KOPT-K1 (cell line): ENCODE measurements around the gene HACL1.

ENCODE experiments used
- H3K27ac ChIP-seq: fragments of 200-600 bp; sonication (generic); 2 replicates; pipeline ENCODE4 v1.5.1; 2016; ENCODE audit warnings: antibody characterized with exemption, mild to moderate bottlenecking, low read depth, low read length; ENCODE audit not compliant: poor library complexity, severe bottlenecking
- H3K36me3 ChIP-seq: fragments of 200-600 bp; sonication (generic); 2 replicates; pipeline ENCODE4 v1.5.1; 2017; ENCODE audit warnings: antibody characterized with exemption, mild to moderate bottlenecking, low read length, moderate library complexity; ENCODE audit not compliant: insufficient read depth
- H3K9me3 ChIP-seq: fragments of 200-600 bp; sonication (generic); 2 replicates; pipeline ENCODE4 v1.5.1; 2017; ENCODE audit warnings: antibody characterized with exemption, low read length, mild to moderate bottlenecking; ENCODE audit not compliant: insufficient read depth, poor library complexity, severe bottlenecking

Gene HACL1

DNA sequence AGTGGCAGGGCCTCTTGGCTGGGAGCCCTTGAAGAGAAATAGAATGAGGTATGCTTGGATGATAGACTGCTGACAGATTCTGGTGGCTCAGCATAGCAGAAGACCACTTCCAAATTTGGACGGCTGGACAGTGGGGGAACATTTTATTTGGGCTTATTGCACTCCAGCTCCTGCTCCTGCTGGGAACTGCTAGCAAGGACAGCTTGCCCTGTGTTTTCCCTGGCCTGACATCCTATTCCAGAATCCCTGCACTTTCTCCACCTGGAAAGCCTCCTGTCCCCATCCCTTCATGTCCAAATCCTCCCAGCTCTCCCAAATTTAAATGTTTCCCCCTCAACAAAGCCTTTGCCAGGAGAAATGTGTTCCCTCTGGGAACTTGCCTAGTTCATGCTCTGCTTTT, 70.0 kb downstream of the HACL1 start:
- H3K9me3 ChIP-seq = no peaks in the 10 kb centered on the region
- no peak overlapping the region for H3K27ac ChIP-seq
- H3K36me3 ChIP-seq = no peaks in the 10 kb centered on the region

GRCh38 chr3:15528854-15529537, 72.4 kb downstream of the HACL1 start:
- Histone ChIP-seq H3K9me3 (peaks cover 4% of the 10 kb centered on the region), H3K27ac (peak overlapping the region; percentile 10), H3K36me3 (no peaks in the 10 kb centered on the region)

- H3K27ac ChIP-seq = no peak overlapping the region
- H3K9me3 ChIP-seq = peaks cover 4% of the 10 kb centered on the region
- H3K36me3 ChIP-seq = no peaks in the 10 kb centered on the region
Measured at GRCh38 chr3:15527031-15527459, 74.3 kb downstream of the HACL1 start.

- Histone ChIP-seq H3K27ac (no peak overlapping the region), H3K36me3 (no peaks in the 10 kb centered on the region), H3K9me3 (peaks cover 4% of the 10 kb centered on the region)
Measured at GRCh38 chr3:15525790-15526189, 75.6 kb downstream of the HACL1 start.

DNA sequence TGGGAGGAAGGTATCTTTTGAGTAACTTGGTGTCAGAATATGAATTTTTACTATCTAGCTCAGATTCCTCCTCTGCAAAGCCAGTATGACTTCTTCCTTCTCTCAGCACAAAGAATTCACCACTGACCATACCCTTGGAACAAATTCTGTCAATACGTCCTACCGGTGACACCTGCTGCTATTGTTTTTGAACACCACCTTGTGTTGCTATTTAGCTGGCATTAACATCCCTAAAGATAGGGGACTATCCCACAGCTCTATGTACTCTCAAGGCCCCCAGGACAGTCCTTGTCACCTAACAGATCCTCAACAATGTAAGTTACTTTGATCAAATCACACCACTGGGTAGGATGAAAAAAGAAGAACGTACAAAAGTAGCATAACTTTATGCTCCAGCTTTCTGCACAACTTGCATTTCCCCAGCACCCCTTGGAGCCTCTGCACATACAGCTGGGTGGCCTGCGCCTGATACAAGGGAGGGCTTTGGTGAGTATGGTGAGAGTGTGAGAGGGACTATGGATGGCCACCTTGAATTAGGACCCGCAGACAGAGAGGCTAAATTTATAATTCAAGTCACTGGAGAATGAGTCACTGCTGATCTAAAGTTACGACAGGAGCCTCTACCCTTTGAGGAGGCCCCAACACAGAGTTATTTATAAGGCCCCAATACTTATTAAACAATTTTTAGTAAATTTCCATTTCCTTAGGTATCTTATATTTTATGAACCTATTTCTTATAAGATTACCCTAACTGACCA, 77.5 kb downstream of the HACL1 start:
- H3K36me3 ChIP-seq = no peaks in the 10 kb centered on the region
- no peak overlapping the region for H3K27ac ChIP-seq
- peaks cover 4% of the 10 kb centered on the region for H3K9me3 ChIP-seq

DNA sequence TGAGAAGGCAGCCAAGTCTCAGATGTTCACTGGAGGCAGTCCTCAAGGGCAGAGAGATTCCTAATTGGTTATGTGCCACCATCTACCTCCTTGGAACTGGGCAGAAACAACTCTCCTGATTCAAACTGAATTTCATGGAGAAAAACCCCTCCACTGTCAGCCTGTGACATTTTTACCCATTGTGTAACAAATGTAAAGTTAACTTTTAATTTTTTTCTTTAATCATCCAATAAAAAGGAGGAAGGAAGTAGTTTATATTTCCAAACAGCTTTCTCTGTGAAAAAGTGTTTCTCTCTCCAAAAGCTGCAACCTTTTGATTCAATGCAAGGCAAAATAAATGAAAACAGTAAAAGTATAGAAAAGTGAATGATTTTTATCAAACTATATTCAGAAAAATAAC, 79.4 kb downstream of the HACL1 start:
- Histone ChIP-seq H3K36me3 (no peaks in the 10 kb centered on the region), H3K27ac (no peak overlapping the region), H3K9me3 (peaks cover 4% of the 10 kb centered on the region)

DNA sequence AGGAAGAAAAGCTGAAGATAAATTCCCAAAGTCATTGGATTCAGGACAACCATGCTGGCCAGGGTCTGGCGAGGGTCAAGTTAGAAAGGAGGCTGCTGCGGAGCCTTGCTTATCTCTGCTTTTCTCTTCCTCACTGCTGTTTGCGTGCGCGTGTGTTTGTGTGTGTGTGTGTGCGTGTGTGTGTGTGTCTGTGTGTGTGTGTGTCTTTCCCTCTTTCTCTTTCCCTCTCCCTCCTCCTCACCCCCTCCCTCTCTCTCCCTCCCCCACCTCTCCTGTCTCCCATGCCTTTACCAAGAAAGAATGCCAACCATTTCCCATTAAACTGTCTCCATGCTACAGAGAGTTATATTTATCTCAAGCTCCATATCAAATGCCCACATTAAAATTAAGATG, 79.8 kb downstream of the HACL1 start, which contains the start of gene COLQ:
TSS of gene COLQ (minus strand) at position 134 of the 393 bp plus-strand sequence. CDS start at position 53, 81 bp downstream.
- Histone ChIP-seq H3K36me3 (no peaks in the 10 kb centered on the region), H3K27ac (no peak within 1 kb of the TSS), H3K9me3 (peaks cover 4% of the 10 kb centered on the region)

DNA sequence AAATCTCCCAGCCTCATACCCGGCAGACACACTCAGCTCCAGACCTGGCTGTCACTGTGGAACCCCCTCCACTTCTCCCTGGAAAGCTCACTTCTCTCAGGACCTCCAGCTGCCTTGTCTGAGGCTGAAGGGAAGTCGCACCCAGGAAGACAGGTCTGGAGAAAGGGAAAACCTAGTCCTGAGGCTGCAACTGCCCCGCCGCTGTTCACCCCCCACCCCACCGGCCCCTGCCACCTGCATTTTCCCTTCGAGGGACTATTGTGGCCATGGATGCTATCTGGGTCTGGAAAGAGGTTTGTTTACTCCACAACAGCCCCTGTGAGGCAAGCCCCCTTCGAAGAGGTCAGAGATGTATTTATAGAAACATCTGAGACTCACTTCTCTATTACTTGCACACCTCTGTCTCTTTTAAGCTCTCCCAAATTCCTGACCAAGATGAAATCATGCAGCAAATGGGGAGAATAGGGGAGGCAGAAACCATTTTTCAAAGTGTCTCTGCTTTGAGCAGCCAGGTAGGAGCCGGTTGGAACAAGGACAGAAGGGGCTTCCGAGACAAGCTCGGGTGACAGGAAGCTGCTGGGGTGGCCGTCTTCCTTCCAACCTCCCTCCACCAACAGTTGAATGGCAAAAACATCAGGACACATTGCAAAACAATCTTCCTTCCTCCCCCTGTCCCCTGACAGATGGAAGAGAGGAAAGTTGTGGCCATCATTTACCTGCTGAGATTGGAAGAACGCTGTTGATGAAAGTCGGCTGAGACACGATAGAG, 80.4 kb downstream of the HACL1 start:
- H3K36me3 ChIP-seq = no peaks in the 10 kb centered on the region
- peaks cover 4% of the 10 kb centered on the region for H3K9me3 ChIP-seq
- H3K27ac ChIP-seq = no peak overlapping the region

DNA sequence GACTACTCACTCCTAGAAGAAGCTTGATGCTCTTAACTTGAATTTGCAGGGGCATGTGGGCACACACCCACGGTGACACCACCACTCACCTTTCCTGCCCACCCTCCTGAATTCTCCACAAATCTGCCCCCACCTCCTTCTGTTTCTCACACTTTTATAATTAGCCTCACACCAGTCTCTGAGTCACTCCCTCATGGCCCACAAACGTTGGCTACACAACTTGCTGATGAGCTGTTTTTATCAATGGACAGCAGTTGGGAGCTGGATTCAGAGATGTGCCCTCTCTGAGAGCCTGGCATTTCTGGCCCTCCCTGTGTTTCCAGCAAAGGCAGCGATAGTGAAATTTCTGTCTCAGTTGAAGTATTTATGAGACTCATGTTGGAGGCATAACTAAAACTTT, 81.2 kb downstream of the HACL1 start:
- no peak overlapping the region for H3K27ac ChIP-seq
- H3K9me3 ChIP-seq = no peaks in the 10 kb centered on the region
- H3K36me3 ChIP-seq = no peaks in the 10 kb centered on the region

DNA sequence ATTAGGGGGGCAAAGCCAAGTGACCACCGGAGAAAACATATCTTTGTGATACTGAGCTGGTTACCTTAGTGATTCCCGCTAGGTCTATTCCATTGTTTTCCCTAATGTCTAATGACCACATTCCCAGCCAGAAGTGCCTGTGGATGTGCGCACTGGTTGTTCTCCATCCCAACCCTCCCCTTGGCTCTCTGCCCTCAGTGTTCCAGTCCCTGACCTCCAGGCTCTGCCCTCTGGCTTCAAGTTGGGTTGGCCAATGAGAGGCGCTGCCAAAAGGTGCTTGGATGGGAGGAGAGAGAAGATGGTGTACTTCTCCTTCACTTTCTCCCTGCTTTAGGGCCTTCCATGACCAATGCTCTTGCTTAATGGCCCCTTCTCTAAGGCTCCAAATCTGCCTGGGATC, 82.3 kb downstream of the HACL1 start:
- Histone ChIP-seq H3K36me3 (no peaks in the 10 kb centered on the region), H3K9me3 (no peaks in the 10 kb centered on the region)

DNA sequence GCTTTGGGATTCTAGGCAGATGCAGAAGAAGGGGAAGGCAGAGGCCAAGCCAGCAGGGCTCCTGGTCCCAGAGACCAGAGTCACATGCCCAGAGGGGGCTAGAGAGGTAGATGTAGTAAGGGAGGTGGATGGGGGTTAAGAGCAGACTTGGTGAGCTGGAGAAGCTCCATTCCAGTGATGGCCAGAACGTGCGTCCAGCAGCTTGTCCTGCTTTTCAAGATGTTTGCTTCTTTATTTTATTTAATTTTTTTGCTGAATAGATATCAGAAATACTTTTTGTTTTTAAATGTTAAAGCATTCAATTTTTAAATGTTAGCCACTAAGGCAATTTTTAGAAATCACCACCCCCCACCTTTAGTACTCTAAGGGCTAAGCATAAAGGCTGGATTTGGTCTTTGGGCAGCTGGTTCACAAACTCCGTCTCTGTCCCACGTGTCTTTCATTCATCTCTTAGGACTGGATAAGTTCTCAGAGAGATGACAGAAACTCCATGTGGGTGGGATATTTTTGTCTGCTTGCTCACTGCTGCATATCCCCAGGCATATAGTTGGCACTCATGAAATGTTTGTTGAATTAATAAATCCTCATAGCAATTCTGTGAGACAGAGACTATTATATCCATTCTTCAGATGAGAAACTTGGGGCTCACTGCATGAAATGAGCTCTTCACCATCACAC, 86.6 kb downstream of the HACL1 start:
- H3K36me3 ChIP-seq = no peaks in the 10 kb centered on the region
- H3K9me3 ChIP-seq = no peaks in the 10 kb centered on the region
- H3K27ac ChIP-seq = no peak overlapping the region

More for the DNA sequence above, 82.3 kb downstream of the HACL1 start:
- H3K27ac ChIP-seq = no peak overlapping the region

DNA sequence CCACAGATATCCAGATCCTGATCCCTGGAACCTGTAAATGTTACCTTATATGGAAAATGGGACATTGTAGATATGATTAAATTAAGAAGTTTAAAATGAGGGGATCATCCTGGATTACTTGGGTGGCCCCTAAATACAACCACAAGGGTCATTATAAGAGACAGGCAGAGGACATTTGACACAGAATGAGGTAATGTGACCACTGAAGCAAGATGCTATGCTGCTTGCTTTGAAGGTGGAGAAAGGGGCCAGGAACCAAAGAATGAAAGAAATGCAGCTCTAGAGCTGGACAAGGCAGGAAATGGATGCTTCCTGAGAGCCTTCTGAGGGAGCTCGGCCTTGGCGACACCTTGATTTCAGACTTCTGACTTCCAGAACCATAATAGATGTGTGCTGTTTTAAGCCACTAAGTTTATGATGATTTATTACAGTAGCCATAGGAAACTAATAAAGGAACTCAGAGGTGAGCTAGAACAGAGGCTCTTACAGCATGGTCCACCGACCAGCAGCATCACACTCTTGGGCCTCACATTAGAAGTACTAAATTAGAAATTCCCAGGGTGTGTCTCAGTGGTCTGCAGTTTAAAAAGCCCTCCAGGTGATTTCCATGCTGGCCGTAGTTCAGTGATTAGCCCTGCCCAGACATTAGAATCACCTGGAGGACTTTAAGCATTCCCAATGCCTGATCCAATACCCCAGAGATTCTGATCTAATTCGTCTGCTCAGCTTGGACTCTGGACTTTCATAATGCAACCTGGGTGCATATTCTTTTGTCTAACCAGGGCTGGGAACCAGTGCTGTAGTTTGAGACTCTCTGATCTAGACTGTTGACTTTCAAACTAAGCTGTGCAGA, 87.3 kb downstream of the HACL1 start:
- H3K9me3 ChIP-seq = no peaks in the 10 kb centered on the region

GRCh38 chr3:15513116-15513515, 88.3 kb downstream of the HACL1 start:
- Histone ChIP-seq H3K27ac (no peak overlapping the region), H3K36me3 (no peaks in the 10 kb centered on the region), H3K9me3 (no peaks in the 10 kb centered on the region)

More for the DNA sequence above, 87.3 kb downstream of the HACL1 start:
- no peak overlapping the region for H3K27ac ChIP-seq
- H3K36me3 ChIP-seq = no peaks in the 10 kb centered on the region

- Histone ChIP-seq H3K27ac (no peak overlapping the region), H3K36me3 (no peaks in the 10 kb centered on the region), H3K9me3 (no peaks in the 10 kb centered on the region)
Measured at GRCh38 chr3:15512166-15512565, 89.2 kb downstream of the HACL1 start.
